ENCODE data around the gene SBF2.
"Not testable (repeated sequence)": the region's sequence is repeated elsewhere in the genome, so short reads cannot be mapped to it uniquely, and the experiment has no call there.

SBF2 gene

DNA sequence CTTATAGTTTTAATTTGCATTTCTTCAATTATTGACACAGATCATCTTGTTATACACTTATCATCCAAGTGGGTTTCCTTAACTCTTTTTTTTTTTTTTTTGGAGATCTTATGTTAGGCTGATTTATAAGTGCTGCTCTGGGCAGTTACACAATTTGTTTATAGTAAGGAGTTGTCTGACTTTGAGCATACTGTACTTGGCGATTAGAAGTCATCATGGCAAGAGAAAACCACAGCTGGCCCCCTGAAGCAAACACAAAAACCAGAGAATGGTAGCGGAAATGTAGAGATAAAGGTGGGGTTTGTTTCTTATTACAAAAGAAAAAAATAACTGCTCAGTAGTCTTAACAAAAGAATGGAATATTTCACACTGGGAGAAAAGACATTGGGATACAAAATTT, 337.5 kb downstream of the SBF2 start:
- H3K4me3 ChIP-seq (ENCODE audit: low read depth, low read length) = no peak overlapping the region
- TF ChIP-seq CTCF (IDR thresholded peaks at IDR 0.05; ENCODE audit: low read depth, low read length) = no peak

DNA sequence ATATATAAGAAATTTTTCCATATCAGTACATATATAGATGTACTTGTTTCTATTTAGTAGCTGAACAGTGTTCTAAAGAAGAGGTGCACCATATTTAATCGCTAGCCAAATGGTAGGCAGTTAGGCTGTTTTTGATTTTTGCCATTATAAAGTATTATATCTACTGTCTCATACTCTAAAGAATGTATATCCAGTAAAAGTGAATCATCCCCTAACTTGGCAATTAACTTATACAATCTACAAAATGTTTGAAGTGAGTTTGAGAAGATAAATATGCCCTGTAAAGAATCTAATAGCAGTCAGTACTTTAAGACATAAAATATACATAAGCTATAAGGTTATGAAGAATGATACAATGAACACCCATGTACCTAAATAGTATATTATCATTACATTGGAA, 338.6 kb downstream of the SBF2 start:
- no peak for TF ChIP-seq CTCF (IDR thresholded peaks at IDR 0.05; ENCODE audit: low read depth, low read length)
- H3K4me3 ChIP-seq (ENCODE audit: low read depth, low read length) = no peak overlapping the region

- TF ChIP-seq CTCF (IDR thresholded peaks at IDR 0.05; ENCODE audit: low read depth, low read length) = no peak
- H3K4me3 ChIP-seq (ENCODE audit: low read depth, low read length) = no peak overlapping the region
Measured at GRCh38 chr11:9953994-9954626, 339.9 kb downstream of the SBF2 start.

DNA sequence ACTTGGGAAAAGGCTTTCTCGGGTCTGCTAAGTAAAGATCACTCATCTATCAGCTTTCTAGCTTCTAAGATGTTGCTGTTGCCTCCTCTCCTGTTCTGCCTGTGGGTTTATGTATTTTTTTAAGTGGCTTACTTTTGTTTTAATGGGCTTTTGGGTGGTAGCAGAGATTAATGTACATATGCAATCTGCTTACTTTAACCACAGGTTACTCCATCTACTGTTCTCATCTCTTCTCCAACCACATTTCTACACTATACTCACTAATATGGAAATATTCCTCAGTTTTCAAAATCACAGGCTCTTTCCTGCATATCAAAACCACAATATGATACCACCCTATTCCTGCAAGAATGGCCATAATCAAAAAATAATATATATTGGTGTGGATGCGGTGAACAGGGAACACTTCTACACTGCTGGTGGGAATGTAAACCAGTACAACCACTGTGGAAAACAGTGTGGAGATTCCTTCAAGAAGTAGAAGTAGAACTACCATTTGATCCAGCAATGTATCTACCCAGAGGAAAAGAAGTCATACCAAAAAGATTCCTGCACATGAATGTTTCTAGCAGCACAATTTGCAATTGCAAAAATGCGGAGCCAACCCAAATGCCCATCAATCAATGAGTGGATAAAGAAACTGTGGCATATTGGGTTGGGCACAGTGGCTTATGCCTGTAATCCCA, 341.4 kb downstream of the SBF2 start:
- no peak overlapping the region for H3K4me3 ChIP-seq (ENCODE audit: low read depth, low read length)
- no peak for TF ChIP-seq CTCF (IDR thresholded peaks at IDR 0.05; ENCODE audit: low read depth, low read length)

DNA sequence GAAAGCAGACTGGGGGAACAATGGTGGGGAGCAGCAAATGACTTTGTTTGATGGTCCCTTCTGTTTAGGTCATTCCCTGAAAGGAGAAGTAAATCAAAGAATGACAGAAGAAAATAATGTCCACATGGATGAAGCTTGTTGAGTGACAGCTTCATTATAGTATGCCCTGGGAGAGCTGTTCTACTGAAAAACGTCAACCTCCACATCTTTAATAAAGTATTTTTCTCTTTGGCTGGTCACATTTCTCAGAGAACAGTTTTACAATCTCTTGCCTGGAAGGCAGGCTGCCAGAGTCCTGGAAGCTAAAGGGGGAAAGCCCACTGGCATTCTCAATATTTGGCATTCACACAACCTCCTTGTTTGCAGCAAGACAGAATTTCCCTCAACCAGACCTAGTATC, 342.2 kb downstream of the SBF2 start:
- TF ChIP-seq CTCF (IDR thresholded peaks at IDR 0.05; ENCODE audit: low read depth, low read length) = no peak
- H3K4me3 ChIP-seq (ENCODE audit: low read depth, low read length) = no peak overlapping the region

- H3K4me3 ChIP-seq (ENCODE audit: low read depth, low read length) = no peak overlapping the region
- TF ChIP-seq CTCF (IDR thresholded peaks at IDR 0.05; ENCODE audit: low read depth, low read length) = no peak
Measured at GRCh38 chr11:9950462-9950861, 343.6 kb downstream of the SBF2 start.

DNA sequence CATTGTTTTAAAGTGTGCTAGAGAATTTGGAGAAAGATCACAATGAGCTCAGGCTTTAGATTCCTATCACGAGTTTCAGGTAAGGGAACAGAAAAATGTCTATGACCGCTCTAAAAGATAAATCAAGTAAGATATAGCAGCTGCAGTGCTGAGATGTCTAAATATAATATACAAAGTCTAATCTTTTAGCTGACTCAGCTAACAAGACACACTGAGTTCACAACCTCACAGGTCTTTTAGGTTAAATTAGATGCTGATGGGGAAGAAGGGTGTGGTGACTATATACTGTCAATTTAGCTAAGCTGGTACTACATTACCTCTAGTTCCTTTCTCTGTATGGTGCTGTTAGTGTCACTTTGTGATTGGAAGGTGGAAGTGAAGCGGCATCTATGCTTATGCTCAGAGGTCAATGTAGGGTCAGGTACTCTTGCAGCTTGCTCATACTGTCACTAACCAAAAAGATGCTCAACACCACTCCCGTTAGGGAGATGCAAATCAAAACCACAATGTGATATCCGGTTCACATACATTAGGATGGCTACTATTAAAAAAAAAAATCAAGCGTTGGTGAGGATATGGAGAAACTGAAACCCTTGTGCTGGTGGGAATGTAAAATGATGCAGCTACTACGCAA, 346.7 kb downstream of the SBF2 start:
- no peak for TF ChIP-seq CTCF (IDR thresholded peaks at IDR 0.05; ENCODE audit: low read depth, low read length)
- no peak overlapping the region for H3K4me3 ChIP-seq (ENCODE audit: low read depth, low read length)

DNA sequence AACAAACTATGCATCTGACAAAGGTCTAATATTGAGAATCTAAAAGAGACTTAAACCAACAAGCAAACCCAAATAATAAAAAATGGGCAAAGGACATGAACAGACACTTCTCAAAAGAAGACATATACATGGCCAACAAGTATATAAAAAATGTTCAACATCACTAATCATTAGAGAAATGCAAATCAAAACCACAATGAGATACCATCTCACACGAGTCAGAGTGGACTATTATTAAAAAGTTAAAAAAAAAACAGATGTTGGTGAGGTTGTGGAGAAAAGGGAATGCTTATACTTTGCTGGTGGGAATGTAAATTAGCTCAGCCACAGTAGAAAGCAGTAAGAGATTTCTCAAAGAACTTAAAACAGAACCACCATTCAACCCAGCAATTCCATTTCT, 348.3 kb downstream of the SBF2 start:
- not testable (repeated sequence) for H3K4me3 ChIP-seq (ENCODE audit: low read depth, low read length)

Data from WI38 (cell line).